Measurements from ENCODE around the gene SIGLEC11. TPM values are rescaled to one million over a fixed set of nuclear protein-coding genes. Genes with fewer than 3 reads are reported as not detected.
A peak's percentile ranks its signal among the peaks of the same experiment; 100 is the strongest.

The SIGLEC11 gene
- total RNA-seq, 2 donors from 2014 or later, result 0.32 to 0.45 TPM

DNA sequence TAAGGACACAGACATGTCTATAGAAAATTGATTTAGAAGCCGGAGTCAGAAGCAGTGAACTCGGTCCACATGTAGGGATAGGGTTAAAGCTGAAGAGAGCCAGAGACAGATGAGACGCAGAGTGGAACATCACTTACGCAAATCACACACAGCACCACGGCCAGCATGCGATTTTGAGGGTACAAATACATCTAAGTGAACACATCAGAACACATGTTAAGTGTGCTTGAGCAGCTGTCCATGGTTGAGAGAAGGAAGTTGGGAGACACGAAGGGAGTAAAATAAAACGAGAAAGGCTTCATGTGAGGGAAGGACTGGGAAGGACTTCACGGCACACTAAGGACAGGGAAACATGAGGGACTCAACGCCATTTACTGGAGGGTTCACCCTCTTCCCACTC lies 25.4 kb upstream of the SIGLEC11 start:
- intact Hi-C loops (cut with DNase I), result no loop called here
- TF ChIP-seq, protein P1, sequence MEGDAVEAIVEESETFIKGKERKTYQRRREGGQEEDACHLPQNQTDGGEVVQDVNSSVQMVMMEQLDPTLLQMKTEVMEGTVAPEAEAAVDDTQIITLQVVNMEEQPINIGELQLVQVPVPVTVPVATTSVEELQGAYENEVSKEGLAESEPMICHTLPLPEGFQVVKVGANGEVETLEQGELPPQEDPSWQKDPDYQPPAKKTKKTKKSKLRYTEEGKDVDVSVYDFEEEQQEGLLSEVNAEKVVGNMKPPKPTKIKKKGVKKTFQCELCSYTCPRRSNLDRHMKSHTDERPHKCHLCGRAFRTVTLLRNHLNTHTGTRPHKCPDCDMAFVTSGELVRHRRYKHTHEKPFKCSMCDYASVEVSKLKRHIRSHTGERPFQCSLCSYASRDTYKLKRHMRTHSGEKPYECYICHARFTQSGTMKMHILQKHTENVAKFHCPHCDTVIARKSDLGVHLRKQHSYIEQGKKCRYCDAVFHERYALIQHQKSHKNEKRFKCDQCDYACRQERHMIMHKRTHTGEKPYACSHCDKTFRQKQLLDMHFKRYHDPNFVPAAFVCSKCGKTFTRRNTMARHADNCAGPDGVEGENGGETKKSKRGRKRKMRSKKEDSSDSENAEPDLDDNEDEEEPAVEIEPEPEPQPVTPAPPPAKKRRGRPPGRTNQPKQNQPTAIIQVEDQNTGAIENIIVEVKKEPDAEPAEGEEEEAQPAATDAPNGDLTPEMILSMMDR (IDR thresholded peaks at IDR 0.05), result no peak
- Histone ChIP-seq H3K9ac (ENCODE audit: low read depth in 2 of 2, low read length in 2 of 2) (no peak overlapping the region), H3K27ac (no peak overlapping the region), H3K4me1 (no peaks in the 10 kb centered on the region), H3K27me3 (no peaks in the 10 kb centered on the region), H3K4me3 (no peak overlapping the region), H3K36me3 (no peaks in the 10 kb centered on the region), H3K9me3 (no peaks in the 10 kb centered on the region)
- no peak for DNase-seq

DNA sequence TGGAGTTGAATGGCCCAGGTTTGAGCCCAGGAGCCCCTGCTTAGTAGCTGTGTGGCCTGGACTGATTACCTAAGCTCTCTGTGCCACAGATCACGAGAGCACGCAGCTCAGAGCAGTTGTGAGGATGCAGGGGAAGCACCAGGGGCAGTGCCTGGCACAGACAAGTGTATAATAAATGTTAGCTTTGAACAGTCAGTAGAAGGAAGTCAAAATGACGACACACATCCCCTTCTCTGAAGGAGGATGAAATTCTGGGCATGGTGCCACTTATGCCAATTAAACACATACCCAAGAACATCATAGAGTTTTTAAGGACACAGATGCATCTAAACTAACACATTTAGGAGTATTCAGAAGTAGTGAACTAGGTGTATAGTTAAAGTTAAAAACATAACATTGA lies 24.9 kb upstream of the SIGLEC11 start:
- H3K36me3 ChIP-seq, result no peaks in the 10 kb centered on the region
- H3K4me3 ChIP-seq, result no peak overlapping the region
- TF ChIP-seq, protein P1 (IDR thresholded peaks at IDR 0.05), result no peak
- no peak overlapping the region for H3K27ac ChIP-seq
- intact Hi-C loops (cut with DNase I), result no loop called here
- no peaks in the 10 kb centered on the region for H3K4me1 ChIP-seq
- DNase-seq, result no peak
- no peak overlapping the region for H3K9ac ChIP-seq (ENCODE audit: low read depth in 2 of 2, low read length in 2 of 2)
- H3K27me3 ChIP-seq, result no peaks in the 10 kb centered on the region
- no peaks in the 10 kb centered on the region for H3K9me3 ChIP-seq

DNA sequence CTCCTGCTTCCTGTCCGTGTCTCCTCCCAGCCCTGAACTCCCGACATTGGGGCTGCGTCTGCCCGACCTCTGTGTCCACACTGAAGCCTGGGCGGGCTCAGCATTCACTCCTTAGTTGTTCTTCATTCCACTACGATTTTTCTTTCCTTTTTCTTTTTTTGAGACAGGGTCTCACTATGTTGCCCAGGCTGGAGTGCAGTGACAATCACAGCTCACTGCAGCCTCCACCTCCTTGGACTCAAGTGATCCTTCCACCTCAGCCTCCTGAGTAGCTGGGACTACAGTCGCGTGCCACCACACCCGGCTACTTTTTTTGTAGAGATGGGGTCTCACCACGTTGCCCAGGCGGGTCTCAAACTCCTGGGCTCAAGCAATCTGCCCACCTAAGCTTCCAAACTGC lies 23.5 kb upstream of the SIGLEC11 start:
- intact Hi-C loops (cut with DNase I), result no loop called here
- Histone ChIP-seq H3K4me3 (no peak overlapping the region), H3K9ac (ENCODE audit: low read depth in 2 of 2, low read length in 2 of 2) (no peak overlapping the region), H3K4me1 (no peaks in the 10 kb centered on the region), H3K27me3 (no peaks in the 10 kb centered on the region), H3K27ac (no peak overlapping the region), H3K9me3 (no peaks in the 10 kb centered on the region), H3K36me3 (no peaks in the 10 kb centered on the region)
- TF ChIP-seq, protein P1 (IDR thresholded peaks at IDR 0.05), result no peak
- no peak for DNase-seq

DNA sequence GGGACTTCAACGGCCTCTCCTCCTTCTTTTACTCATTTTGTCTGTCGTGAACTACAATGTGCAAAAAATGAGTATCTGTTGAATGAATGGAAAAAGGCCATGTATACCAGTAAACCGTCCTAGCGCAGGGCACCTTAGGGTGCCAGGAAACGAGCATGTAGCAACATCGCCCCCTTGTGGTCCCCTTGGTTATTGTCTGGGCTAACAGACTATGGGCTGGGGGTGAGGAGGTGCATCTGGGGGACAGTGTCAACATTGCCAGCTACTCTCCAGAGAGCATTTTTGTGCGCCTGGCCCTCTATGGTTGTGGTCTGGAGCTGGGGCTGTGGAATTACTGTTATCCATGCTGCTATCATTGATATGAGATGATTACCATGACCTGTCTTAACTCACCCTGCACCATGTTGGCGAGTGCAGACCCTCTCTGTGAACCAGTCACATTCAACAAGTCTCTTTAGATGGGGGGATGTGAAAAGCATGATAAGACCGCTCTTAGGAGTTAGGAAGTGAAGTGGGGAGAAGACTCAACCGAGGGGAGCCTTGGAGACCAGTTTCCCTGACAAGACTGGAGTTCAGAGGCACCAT lies 22.8 kb upstream of the SIGLEC11 start:
- intact Hi-C loops (cut with DNase I), result loop anchor here (1.0 kb wide), 1 partner anchor 46 kb away; no protein-coding TSS in a partner anchor
- H3K36me3 ChIP-seq, result no peaks in the 10 kb centered on the region

DNA sequence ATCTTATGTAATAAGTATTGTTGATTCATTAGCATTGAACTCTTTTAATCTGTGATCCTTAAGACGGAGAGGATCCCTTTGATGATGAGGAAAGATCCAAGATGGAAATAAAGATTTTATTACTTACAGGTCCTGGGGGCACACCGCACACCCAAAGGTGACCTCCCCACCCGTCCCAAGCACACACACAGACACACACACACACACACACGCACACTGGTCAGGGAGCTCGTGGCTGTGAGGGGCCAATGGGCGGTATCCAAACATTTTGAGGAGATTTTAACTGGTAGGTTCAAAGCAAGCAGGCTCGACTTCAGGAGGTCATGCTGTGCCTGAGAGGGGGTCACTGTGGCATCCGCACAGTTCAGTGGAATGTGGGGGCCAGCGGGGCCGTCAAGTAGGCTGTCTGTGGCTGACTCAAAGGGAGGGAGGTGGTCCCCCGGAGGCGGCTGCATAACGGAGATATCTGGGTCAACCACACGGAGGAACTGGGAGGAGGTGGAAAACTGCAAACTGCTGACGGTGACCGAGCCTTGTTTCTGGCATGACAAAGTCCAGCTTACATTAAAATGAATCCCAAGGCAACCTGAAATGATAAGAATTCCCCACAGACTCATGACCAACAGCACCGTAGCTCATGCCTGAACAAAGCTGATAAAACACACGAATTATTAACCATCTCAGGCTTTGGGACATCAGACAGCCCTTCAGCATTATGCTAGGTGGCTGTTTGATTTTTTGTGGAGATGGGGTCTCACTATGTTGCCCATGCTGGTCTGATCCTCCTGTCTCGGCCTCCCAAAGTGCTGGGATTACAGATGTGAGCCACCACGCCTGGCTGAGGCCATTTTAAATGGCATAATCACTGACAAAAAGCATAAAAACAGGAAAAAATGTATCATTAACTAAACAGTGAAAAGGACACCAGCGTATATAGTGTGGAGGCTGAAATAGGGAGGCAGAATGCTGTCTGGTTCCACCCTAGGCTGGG lies 20.9 kb upstream of the SIGLEC11 start:
- Histone ChIP-seq H3K4me3 (no peak overlapping the region), H3K4me1 (no peaks in the 10 kb centered on the region), H3K9me3 (no peaks in the 10 kb centered on the region), H3K9ac (ENCODE audit: low read depth in 2 of 2, low read length in 2 of 2) (no peak overlapping the region), H3K36me3 (no peaks in the 10 kb centered on the region), H3K27ac (no peak overlapping the region), H3K27me3 (no peaks in the 10 kb centered on the region)
- intact Hi-C loops (cut with DNase I), result no loop called here
- DNase-seq, result no peak
- TF ChIP-seq, protein P1 (IDR thresholded peaks at IDR 0.05), result no peak

More for the DNA sequence above, 22.8 kb upstream of the SIGLEC11 start:
- TF ChIP-seq, protein P1 (IDR thresholded peaks at IDR 0.05), result peak; percentile 90
- DNase-seq, result peak; percentile 74
- H3K27me3 ChIP-seq, result no peaks in the 10 kb centered on the region
- no peaks in the 10 kb centered on the region for H3K4me1 ChIP-seq
- no peak overlapping the region for H3K9ac ChIP-seq (ENCODE audit: low read depth in 2 of 2, low read length in 2 of 2)
- no peak overlapping the region for H3K4me3 ChIP-seq
- no peaks in the 10 kb centered on the region for H3K9me3 ChIP-seq
- H3K27ac ChIP-seq, result no peak overlapping the region
